HepG2 (cell line): ENCODE data around the gene BEND3. TPM values are rescaled to one million over a fixed set of nuclear protein-coding genes. Genes with fewer than 3 reads are reported as not detected.

Experiments used
- ATF7 ChIP-seq, 2 experiments: fragments of 450-650 bp in 1 of 2; sonication (generic) in 1 of 2; formaldehyde crosslinking in 1 of 2; IDR thresholded peaks; 2 replicates each; pipeline versions ENCODE4 v1.4.0 to v1.6.1; 2016 to 2020; ENCODE audit warnings: antibody characterized with exemption in 1 of 2, mild to moderate bottlenecking in 1 of 2, missing genetic modification reagents in 1 of 2
- BORCS8-MEF2B ChIP-seq: sonication (generic); formaldehyde crosslinking; IDR thresholded peaks from 2 replicates; pipeline ENCODE4 v1.8.0; 2022; ENCODE audit warnings: mild to moderate bottlenecking, missing genetic modification reagents
- EEA1 ChIP-seq: sonication (generic); formaldehyde crosslinking; IDR thresholded peaks from 2 replicates; pipeline ENCODE4 v1.5.1; 2020; ENCODE audit warnings: mild to moderate bottlenecking, missing genetic modification reagents, borderline replicate concordance
- HIVEP1 ChIP-seq: sonication (generic); formaldehyde crosslinking; IDR thresholded peaks from 2 replicates; pipeline ENCODE4 v1.4.0; 2020; ENCODE audit warnings: mild to moderate bottlenecking, missing genetic modification reagents
- KAT8 ChIP-seq: IDR thresholded peaks from 2 replicates; pipeline ENCODE4 v1.6.1; 2016; ENCODE audit warnings: missing genetic modification reagents, missing compliant biosample characterization
- NR2F6 ChIP-seq, 2 experiments: IDR thresholded peaks; 2 replicates each; pipeline ENCODE4 v1.6.1; 2016; ENCODE audit warnings: antibody characterized with exemption in 1 of 2, mild to moderate bottlenecking in 1 of 2
- POGZ ChIP-seq: sonication (generic); formaldehyde crosslinking; IDR thresholded peaks from 2 replicates; pipeline ENCODE4 v1.4.0; 2020; ENCODE audit warnings: mild to moderate bottlenecking, missing genetic modification reagents
- STAG1 ChIP-seq: sonication (generic); formaldehyde crosslinking; IDR thresholded peaks from 2 replicates; pipeline ENCODE4 v1.4.0; 2020; ENCODE audit warnings: missing genetic modification reagents
- TFE3 ChIP-seq: IDR thresholded peaks from 2 replicates; pipeline ENCODE4 v1.6.1; 2016
- ZBTB42 ChIP-seq: sonication (generic); formaldehyde crosslinking; IDR thresholded peaks from 2 replicates; pipeline ENCODE4 v1.5.0; 2020; ENCODE audit warnings: mild to moderate bottlenecking, missing genetic modification reagents
- ZNF674 ChIP-seq: sonication (generic); formaldehyde crosslinking; IDR thresholded peaks from 2 replicates; pipeline ENCODE4 v1.5.0; 2020; ENCODE audit warnings: low read depth, mild to moderate bottlenecking, missing genetic modification reagents
- polyA plus RNA-seq, 8 experiments: library from polyadenylated mRNA; depleted of rRNA in 3 of 8; stranded (reverse) in 7 of 8; unstranded in 1 of 8; fragments of >200 nt; fragmentation: Illumina TruSeq in 4 of 8; extraction: Trizol in 4 of 8; gene quantifications; 2 replicates each; pipeline versions ENCODE4 v1.2.1 to v1.2.3, GENCODE V29; 2011 to 2016; ENCODE audit warnings: low read depth in 4 of 8, missing spikeins in 1 of 8, mixed read lengths in 1 of 8; ENCODE audit not compliant: insufficient read depth in 1 of 8
- total RNA-seq, 5 experiments: library from RNA; depleted of rRNA; stranded (reverse); fragments of >200 nt; fragmentation: Illumina TruSeq; extraction: Trizol; gene quantifications; 2 replicates each; pipeline ENCODE4 v1.2.3, GENCODE V29; 2016; ENCODE audit warnings: low read depth in 1 of 5
- TF ChIP-seq, protein P1 (sequence below): sonication (generic); formaldehyde crosslinking; conservative IDR thresholded peaks from 2 replicates; pipeline ENCODE4 v1.8.0; 2022; ENCODE audit warnings: missing genetic modification reagents
- TF ChIP-seq, protein P2 (sequence below): sonication (generic); formaldehyde crosslinking; IDR thresholded peaks from 2 replicates; pipeline ENCODE4 v1.4.0; 2020; ENCODE audit warnings: low read depth, missing genetic modification reagents
- TF ChIP-seq, protein P3 (sequence below): IDR thresholded peaks from 2 replicates; pipeline ENCODE4 v1.6.1; 2016; ENCODE audit warnings: missing compliant biosample characterization, missing genetic modification reagents, borderline replicate concordance
- TF ChIP-seq, protein P4 (sequence below): sonication (generic); formaldehyde crosslinking; IDR thresholded peaks from 2 replicates; pipeline ENCODE4 v1.8.0; 2022; ENCODE audit warnings: mild to moderate bottlenecking, missing genetic modification reagents, borderline replicate concordance
- TF ChIP-seq, protein P5 (sequence below): IDR thresholded peaks from 2 replicates; pipeline ENCODE4 v1.6.1; 2016

BEND3 gene
- total and polyA plus RNA-seq, 2 of the 13 experiments (the other 11 are each of a cell fraction or from before 2014, with no cell fraction given), result 1.4 to 5.8 TPM

DNA sequence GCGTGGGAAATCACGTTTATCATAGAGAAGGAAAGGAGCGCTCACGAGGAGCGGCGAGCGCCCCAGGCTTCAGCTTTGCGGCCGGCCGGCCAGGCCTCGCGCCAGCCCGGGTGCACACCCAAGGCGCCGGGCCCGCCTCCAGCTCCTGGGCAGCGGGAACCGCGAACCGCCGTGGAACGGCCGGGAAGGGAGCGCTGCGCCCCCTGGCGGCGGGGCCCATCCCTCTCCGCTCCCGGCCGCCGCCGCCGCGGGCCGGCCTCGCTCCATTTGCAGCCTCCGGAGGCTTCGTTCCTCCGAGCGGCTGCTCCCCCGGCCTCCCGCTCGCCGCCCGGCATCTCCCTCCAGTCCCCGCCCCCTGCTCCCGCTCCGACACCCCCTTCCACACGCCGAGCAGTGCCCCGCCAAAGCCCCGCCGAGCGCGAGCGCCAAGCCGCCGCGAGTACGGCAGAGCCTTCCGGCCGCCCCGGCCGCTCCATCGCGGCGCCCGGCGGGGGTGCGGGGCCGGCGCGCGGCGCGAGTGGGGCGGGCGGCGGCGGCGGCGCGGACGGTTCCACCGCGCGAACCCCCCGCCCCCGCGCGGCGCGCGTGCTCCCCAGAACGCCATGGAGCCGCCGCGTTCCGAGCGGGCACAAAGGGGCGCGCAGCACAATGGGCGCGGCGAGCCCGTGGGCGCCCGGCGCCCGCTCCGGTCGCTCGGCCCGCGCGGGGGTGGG lies 946 bp downstream of the BEND3 start (continued):
- TF ChIP-seq, protein P1, sequence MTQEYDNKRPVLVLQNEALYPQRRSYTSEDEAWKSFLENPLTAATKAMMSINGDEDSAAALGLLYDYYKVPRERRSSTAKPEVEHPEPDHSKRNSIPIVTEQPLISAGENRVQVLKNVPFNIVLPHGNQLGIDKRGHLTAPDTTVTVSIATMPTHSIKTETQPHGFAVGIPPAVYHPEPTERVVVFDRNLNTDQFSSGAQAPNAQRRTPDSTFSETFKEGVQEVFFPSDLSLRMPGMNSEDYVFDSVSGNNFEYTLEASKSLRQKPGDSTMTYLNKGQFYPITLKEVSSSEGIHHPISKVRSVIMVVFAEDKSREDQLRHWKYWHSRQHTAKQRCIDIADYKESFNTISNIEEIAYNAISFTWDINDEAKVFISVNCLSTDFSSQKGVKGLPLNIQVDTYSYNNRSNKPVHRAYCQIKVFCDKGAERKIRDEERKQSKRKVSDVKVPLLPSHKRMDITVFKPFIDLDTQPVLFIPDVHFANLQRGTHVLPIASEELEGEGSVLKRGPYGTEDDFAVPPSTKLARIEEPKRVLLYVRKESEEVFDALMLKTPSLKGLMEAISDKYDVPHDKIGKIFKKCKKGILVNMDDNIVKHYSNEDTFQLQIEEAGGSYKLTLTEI, result no peak
- 0 out of 2 replicates have a peak, but pooled peaks have one; percentile 41 for TF ChIP-seq EEA1 (CRISPR knock-in tag)
- TF ChIP-seq, protein P2, sequence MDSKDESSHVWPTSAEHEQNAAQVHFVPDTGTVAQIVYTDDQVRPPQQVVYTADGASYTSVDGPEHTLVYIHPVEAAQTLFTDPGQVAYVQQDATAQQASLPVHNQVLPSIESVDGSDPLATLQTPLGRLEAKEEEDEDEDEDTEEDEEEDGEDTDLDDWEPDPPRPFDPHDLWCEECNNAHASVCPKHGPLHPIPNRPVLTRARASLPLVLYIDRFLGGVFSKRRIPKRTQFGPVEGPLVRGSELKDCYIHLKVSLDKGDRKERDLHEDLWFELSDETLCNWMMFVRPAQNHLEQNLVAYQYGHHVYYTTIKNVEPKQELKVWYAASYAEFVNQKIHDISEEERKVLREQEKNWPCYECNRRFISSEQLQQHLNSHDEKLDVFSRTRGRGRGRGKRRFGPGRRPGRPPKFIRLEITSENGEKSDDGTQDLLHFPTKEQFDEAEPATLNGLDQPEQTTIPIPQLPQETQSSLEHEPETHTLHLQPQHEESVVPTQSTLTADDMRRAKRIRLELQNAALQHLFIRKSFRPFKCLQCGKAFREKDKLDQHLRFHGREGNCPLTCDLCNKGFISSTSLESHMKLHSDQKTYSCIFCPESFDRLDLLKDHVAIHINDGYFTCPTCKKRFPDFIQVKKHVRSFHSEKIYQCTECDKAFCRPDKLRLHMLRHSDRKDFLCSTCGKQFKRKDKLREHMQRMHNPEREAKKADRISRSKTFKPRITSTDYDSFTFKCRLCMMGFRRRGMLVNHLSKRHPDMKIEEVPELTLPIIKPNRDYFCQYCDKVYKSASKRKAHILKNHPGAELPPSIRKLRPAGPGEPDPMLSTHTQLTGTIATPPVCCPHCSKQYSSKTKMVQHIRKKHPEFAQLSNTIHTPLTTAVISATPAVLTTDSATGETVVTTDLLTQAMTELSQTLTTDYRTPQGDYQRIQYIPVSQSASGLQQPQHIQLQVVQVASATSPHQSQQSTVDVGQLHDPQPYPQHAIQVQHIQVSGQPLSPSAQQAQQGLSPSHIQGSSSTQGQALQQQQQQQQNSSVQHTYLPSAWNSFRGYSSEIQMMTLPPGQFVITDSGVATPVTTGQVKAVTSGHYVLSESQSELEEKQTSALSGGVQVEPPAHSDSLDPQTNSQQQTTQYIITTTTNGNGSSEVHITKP (CRISPR knock-in tag), result no peak
- peak; percentile 30; the same call in 1 of the 2 replicates for TF ChIP-seq POGZ (CRISPR knock-in tag)
- TF ChIP-seq, protein P3, sequence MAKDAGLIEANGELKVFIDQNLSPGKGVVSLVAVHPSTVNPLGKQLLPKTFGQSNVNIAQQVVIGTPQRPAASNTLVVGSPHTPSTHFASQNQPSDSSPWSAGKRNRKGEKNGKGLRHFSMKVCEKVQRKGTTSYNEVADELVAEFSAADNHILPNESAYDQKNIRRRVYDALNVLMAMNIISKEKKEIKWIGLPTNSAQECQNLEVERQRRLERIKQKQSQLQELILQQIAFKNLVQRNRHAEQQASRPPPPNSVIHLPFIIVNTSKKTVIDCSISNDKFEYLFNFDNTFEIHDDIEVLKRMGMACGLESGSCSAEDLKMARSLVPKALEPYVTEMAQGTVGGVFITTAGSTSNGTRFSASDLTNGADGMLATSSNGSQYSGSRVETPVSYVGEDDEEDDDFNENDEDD (CRISPR knock-in tag), result peak; percentile 84
- no peak for TF ChIP-seq NR2F6 (IDR thresholded peaks at IDR 0.05)
- no peak for TF ChIP-seq NR2F6 (CRISPR knock-in tag; IDR thresholded peaks at IDR 0.05)
- TF ChIP-seq ZNF674 (CRISPR knock-in tag), result no peak
- TF ChIP-seq ZBTB42, result no peak
- no peak for TF ChIP-seq ATF7 (IDR thresholded peaks at IDR 0.05)
- TF ChIP-seq ATF7 (CRISPR knock-in tag; IDR thresholded peaks at IDR 0.05), result no peak
- no peak for TF ChIP-seq HIVEP1 (CRISPR knock-in tag)
- TF ChIP-seq STAG1 (CRISPR knock-in tag), result peak; percentile 61
- TF ChIP-seq, protein P4, sequence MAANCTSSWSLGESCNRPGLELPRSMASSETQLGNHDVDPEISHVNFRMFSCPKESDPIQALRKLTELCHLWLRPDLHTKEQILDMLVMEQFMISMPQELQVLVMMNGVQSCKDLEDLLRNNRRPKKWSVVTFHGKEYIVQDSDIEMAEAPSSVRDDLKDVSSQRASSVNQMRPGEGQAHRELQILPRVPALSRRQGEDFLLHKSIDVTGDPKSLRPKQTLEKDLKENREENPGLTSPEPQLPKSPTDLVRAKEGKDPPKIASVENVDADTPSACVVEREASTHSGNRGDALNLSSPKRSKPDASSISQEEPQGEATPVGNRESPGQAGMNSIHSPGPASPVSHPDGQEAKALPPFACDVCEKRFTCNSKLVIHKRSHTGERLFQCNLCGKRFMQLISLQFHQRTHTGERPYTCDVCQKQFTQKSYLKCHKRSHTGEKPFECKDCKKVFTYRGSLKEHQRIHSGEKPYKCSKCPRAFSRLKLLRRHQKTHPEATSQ (CRISPR knock-in tag), result 0 out of 2 replicates have a peak, but pooled peaks have one; percentile 55
- TF ChIP-seq KAT8, result peak; percentile 49; the same call in 1 of the 2 replicates
- TF ChIP-seq TFE3 (CRISPR knock-in tag), result 0 out of 2 replicates have a peak, but pooled peaks have one; percentile 27
- peak; percentile 73; the same call in 1 of the 2 replicates for TF ChIP-seq BORCS8-MEF2B
- TF ChIP-seq, protein P5, sequence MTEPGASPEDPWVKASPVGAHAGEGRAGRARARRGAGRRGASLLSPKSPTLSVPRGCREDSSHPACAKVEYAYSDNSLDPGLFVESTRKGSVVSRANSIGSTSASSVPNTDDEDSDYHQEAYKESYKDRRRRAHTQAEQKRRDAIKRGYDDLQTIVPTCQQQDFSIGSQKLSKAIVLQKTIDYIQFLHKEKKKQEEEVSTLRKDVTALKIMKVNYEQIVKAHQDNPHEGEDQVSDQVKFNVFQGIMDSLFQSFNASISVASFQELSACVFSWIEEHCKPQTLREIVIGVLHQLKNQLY, result no peak
